GM12878 (cell line): ENCODE data around the gene SMC5. TPM values are rescaled to one million over a fixed set of nuclear protein-coding genes. Genes with fewer than 3 reads are reported as not detected.

Source experiments
- ATAC-seq: fragments of 200-7000 bp; cut with Tn5 transposase; 3 replicates; pipeline ENCODE4 v1.9.1; 2020; ENCODE audit warnings: mild to moderate bottlenecking, moderate library complexity
- BruUV-seq: library from RNA; stranded (reverse); fragments of 400-500 nt; replicated peaks from 2 replicates; lab custom pipeline; 2021; lab: Mats Ljungman, UMichigan
- CTCF ChIA-PET: fragments of 300-600 bp; sonication (Branson Sonifier 250); formaldehyde crosslinking; extraction: SDS; loops from one replicate; lab custom pipeline; 2021; ENCODE audit warnings: inconsistent platforms; lab: Yijun Ruan, JAX
- POLR2A ChIA-PET: fragments of 350-600 bp; formaldehyde crosslinking; extraction: SDS; loops from one replicate; lab custom pipeline; 2021; ENCODE audit warnings: inconsistent platforms; lab: Charles Lee
- RAD21 ChIA-PET: fragments of 300-600 bp; sonication (Branson Sonifier 250); formaldehyde crosslinking; loops from one replicate; lab custom pipeline; 2023; ENCODE audit warnings: antibody characterized with exemption; ENCODE audit not compliant: unreplicated experiment; lab: Charles Lee
- SMC1A ChIA-PET: fragments of 300-600 bp; sonication (Branson Sonifier 250); formaldehyde crosslinking; loops from one replicate; lab custom pipeline; 2023; ENCODE audit not compliant: unreplicated experiment, uncharacterized antibody; lab: Charles Lee
- DNase-seq: peaks from one replicate; pipeline ENCODE4 v3.0.0-alpha.2; 2011; ENCODE audit warnings: low read depth, low spot score
- FAIRE-seq: peaks from 3 replicates; lab custom pipeline; 2011; peaks lifted over from hg19 to GRCh38; lab: Jason Lieb, UNC
- H2AFZ ChIP-seq: 2 replicates; pipeline ENCODE4 v1.6.0; 2011; ENCODE audit warnings: low read depth, low read length, control low read depth; ENCODE audit not compliant: control insufficient read depth
- H3K27ac ChIP-seq: 2 replicates; pipeline ENCODE4 v1.5.1; 2011; ENCODE audit warnings: control low read depth; ENCODE audit not compliant: control insufficient read depth, insufficient read depth
- H3K27me3 ChIP-seq, 2 experiments: replicated peaks in 1 of 2; 2 replicates each; pipeline versions ENCODE4 v1.6.0 to v1.6.1; 2011; ENCODE audit warnings: low read length in 1 of 2; ENCODE audit not compliant: control insufficient read depth in 2 of 2, insufficient read depth in 2 of 2
- H3K36me3 ChIP-seq, 2 experiments: 2 replicates each; pipeline ENCODE4 v1.5.1; 2011; ENCODE audit warnings: low read length in 1 of 2; ENCODE audit not compliant: control insufficient read depth in 2 of 2, insufficient read depth in 2 of 2
- H3K4me1 ChIP-seq: 2 replicates; pipeline ENCODE4 v1.6.1; 2011; ENCODE audit warnings: mild to moderate bottlenecking, low read length, moderate library complexity, mixed read lengths; ENCODE audit not compliant: control insufficient read depth, insufficient read depth
- H3K4me2 ChIP-seq: 2 replicates; pipeline ENCODE4 v1.6.0; 2011; ENCODE audit warnings: control low read depth; ENCODE audit not compliant: control insufficient read depth, insufficient read depth
- H3K4me3 ChIP-seq: fragments of 200-600 bp; sonication (generic); 2 replicates; pipeline ENCODE4 v1.5.1; 2016
- H3K79me2 ChIP-seq: 2 replicates; pipeline ENCODE4 v1.6.0; 2011; ENCODE audit warnings: low read length; ENCODE audit not compliant: control insufficient read depth, insufficient read depth
- H3K9ac ChIP-seq: 2 replicates; pipeline ENCODE4 v1.8.0; 2011; ENCODE audit warnings: low read length, control low read depth, mixed read lengths; ENCODE audit not compliant: control insufficient read depth, insufficient read depth
- H3K9me3 ChIP-seq: replicated peaks from 3 replicates; pipeline ENCODE4 v1.5.1; 2011; ENCODE audit warnings: mild to moderate bottlenecking, low read length; ENCODE audit not compliant: control insufficient read depth, insufficient read depth
- H4K20me1 ChIP-seq: 2 replicates; pipeline ENCODE4 v1.6.0; 2011; ENCODE audit not compliant: control insufficient read depth, insufficient read depth
- MAX ChIP-seq: IDR thresholded peaks from 2 replicates; pipeline ENCODE4 v1.6.1; 2012; ENCODE audit warnings: low read depth, low read length, improper control_type of control experiment
- NFXL1 ChIP-seq: fragments of 450-650 bp; IDR thresholded peaks from 2 replicates; pipeline ENCODE4 v1.6.1; 2017; ENCODE audit warnings: antibody characterized with exemption, mild to moderate bottlenecking, borderline replicate concordance
- NR2C2 ChIP-seq: IDR thresholded peaks from 2 replicates; pipeline ENCODE4 v1.6.1; 2011; ENCODE audit warnings: borderline replicate concordance, low read depth; ENCODE audit not compliant: control insufficient read depth, insufficient read length
- POU2F2 ChIP-seq: IDR thresholded peaks from 3 replicates; pipeline ENCODE4 v1.6.1; 2011; ENCODE audit warnings: low read depth, mild to moderate bottlenecking, low read length, borderline replicate concordance
- ZBTB40 ChIP-seq: fragments of 450-650 bp; IDR thresholded peaks from 2 replicates; pipeline ENCODE4 v1.6.1; 2016; ENCODE audit warnings: mild to moderate bottlenecking, moderate library complexity, borderline replicate concordance
- ZNF207 ChIP-seq: fragments of 450-650 bp; IDR thresholded peaks from 2 replicates; pipeline ENCODE4 v1.6.1; 2014; ENCODE audit warnings: antibody characterized with exemption, mild to moderate bottlenecking, borderline replicate concordance
- WGBS: methylation state at CpG from one replicate; pipeline ENCODE4 v1.1.6; 2016; ENCODE audit warnings: low lambda C conversion rate; ENCODE audit not compliant: insufficient replicate concordance, insufficient coverage; ENCODE audit errors: missing lambda C conversion rate; 5-methylcytosine and 5-hydroxymethylcytosine counted together
- in situ Hi-C: fragments of 300-500 bp; cut with MboI; formaldehyde crosslinking; loops from 9 replicates; pipeline ENCODE4 v1.14.3; 2018; ENCODE audit warnings: mixed read lengths
- intact Hi-C: fragments of 100-400 bp; cut with micrococcal nuclease; formaldehyde crosslinking; loops from one replicate; pipeline ENCODE4 v1.14.2; 2022; ENCODE audit not compliant: unreplicated experiment
- polyA plus RNA-seq, 11 experiments: library from polyadenylated mRNA; depleted of rRNA in 4 of 11; unstranded in 6 of 11; stranded (reverse) in 5 of 11; fragments of >200 nt; fragmentation: Nextera tagmentation in 4 of 11; fragmentation: Illumina TruSeq in 1 of 11; extraction: Ambion mirVana in 4 of 11; extraction: Trizol in 1 of 11; gene quantifications; 1 replicate in 1 of 11; 2 replicates in 10 of 11; pipeline versions ENCODE4 v1.2.1 to v1.2.3, GENCODE V29; 2011 to 2016; ENCODE audit warnings: inconsistent platforms in 2 of 11, missing spikeins in 2 of 11, low read depth in 1 of 11
- total RNA-seq, 4 experiments: library from RNA; depleted of rRNA in 3 of 4; stranded (reverse); fragments of >200 nt in 3 of 4; fragmentation: Illumina TruSeq in 1 of 4; extraction: Trizol in 1 of 4; gene quantifications; 2 replicates each; pipeline versions ENCODE4 v1.2.1 to v1.2.3, GENCODE V29; 2013 to 2021

SMC5 gene
- total and polyA plus RNA-seq, 10 of the 15 experiments (the other 5 are each of a cell fraction or from before 2014, with no cell fraction given) = 6.5 to 47.1 (median 22.9) TPM

GRCh38 chr9:70403166-70403565, 144.4 kb downstream of the SMC5 start:
- WGBS = 38% methylated on average over 2 of the region's 2 CpGs
- Histone ChIP-seq H3K27ac (no peak overlapping the region), H3K4me3 (no peak overlapping the region), H3K9ac (no peak overlapping the region), H3K27me3 (no peaks in the 10 kb centered on the region), H2AFZ (no peak overlapping the region), H4K20me1 (no peaks in the 10 kb centered on the region), H3K9me3 (no peaks in the 10 kb centered on the region), H3K79me2 (no peaks in the 10 kb centered on the region), H3K4me2 (no peak overlapping the region), H3K4me1 (peaks cover 8% of the 10 kb centered on the region), H3K36me3 (no peaks in the 10 kb centered on the region)
- BruUV-seq = no TSS peak
- CTCF ChIA-PET = interaction anchor here (1.2 to 3.0 kb wide), 3 partner anchors 10 to 199 kb away, joined by 3 to 10 read pairs (median 4); no protein-coding TSS in a partner anchor
- DNase-seq = no peak
- POLR2A ChIA-PET = interaction anchor here (1.6 to 2.1 kb wide), 2 partner anchors 7 to 16 kb away, joined by 6 to 7 read pairs; no protein-coding TSS in a partner anchor
- RAD21 ChIA-PET = interaction anchor here (1.5 to 1.9 kb wide), 3 partner anchors 10 to 117 kb away, joined by 4 to 5 read pairs (median 5); no protein-coding TSS in a partner anchor
- FAIRE-seq = no peak
- in situ Hi-C loops = loop anchor here (25.0 kb wide), 2 partner anchors 1509 to 1766 kb away; partner anchors contain the start of genes ABHD17B and C9orf85
- SMC1A ChIA-PET = interaction anchor here (0.9 to 4.8 kb wide), 3 partner anchors 11 to 182 kb away, joined by 3 to 20 read pairs (median 5); partner anchors contain the start of gene KLF9
- TF ChIP-seq MAX (no peak), ZNF207 (no peak), NFXL1 (no peak), NR2C2 (no peak)
- intact Hi-C loops = no loop called here
- no peak for ATAC-seq

- SMC1A ChIA-PET = interaction anchor here (0.9 to 4.8 kb wide), 7 partner anchors 11 to 182 kb away, joined by 3 to 20 read pairs (median 4); partner anchors contain the start of gene KLF9
- ATAC-seq (no peak), FAIRE-seq (no peak), DNase-seq (no peak)
- CTCF ChIA-PET = interaction anchor here (1.0 to 3.0 kb wide), 5 partner anchors 10 to 199 kb away, joined by 3 to 10 read pairs (median 3); no protein-coding TSS in a partner anchor
- TF ChIP-seq POU2F2 = no peak
- peak; percentile 57; the same call in 1 of the 2 replicates for TF ChIP-seq ZBTB40
- Histone ChIP-seq H3K79me2 (no peaks in the 10 kb centered on the region), H3K9me3 (no peaks in the 10 kb centered on the region), H2AFZ (no peak overlapping the region), H3K4me1 (peaks cover 6% of the 10 kb centered on the region), H3K4me3 (no peak overlapping the region), H3K4me2 (no peak overlapping the region), H3K27ac (no peak overlapping the region), H3K9ac (no peak overlapping the region), H4K20me1 (no peaks in the 10 kb centered on the region), H3K36me3 (no peaks in the 10 kb centered on the region), H3K27me3 (no peaks in the 10 kb centered on the region)
- WGBS = 60% methylated on average over 4 of the region's 4 CpGs
- no TSS peak for BruUV-seq
- POLR2A ChIA-PET = interaction anchor here (0.6 to 0.7 kb wide), 2 partner anchors 9 to 20 kb away, joined by 3 to 5 read pairs; no protein-coding TSS in a partner anchor
- RAD21 ChIA-PET = interaction anchor here (1.5 to 1.9 kb wide), 3 partner anchors 9 to 117 kb away, joined by 4 to 5 read pairs (median 5); no protein-coding TSS in a partner anchor
- intact Hi-C loops (no loop called here), in situ Hi-C loops (loop anchor here (25.0 kb wide), 2 partner anchors 1509 to 1766 kb away; partner anchors contain the start of genes ABHD17B and C9orf85)
These were observed 144.8 kb downstream of the SMC5 start for GRCh38 chr9:70403618-70404025.
